Natural killer cell (primary cell): ENCODE data around the gene IKBKE. TPM values are rescaled to one million over a fixed set of nuclear protein-coding genes. Genes with fewer than 3 reads are reported as not detected.

Experiments used
- ATAC-seq, 3 donors: fragments of 150-1000 bp in 2 of 3; fragments of 200-7000 bp in 1 of 3; cut with Tn5 transposase; 1 replicate in 1 of 3; 2 replicates in 2 of 3; pipeline ENCODE4 v1.10.0; 2021; ENCODE audit warnings: mild to moderate bottlenecking in 2 of 3, moderate library complexity in 2 of 3
- DNase-seq, 2 donors: peaks; one replicate each; pipeline versions ENCODE4 v3.0.0 to v3.0.0-alpha.2; 2013 to 2021; ENCODE audit warnings: mixed read lengths in 1 of 2
- H3K27ac ChIP-seq: one replicate; pipeline ENCODE4 v1.5.1; 2013; ENCODE audit warnings: mild to moderate bottlenecking, low read length
- H3K27me3 ChIP-seq: one replicate; pipeline ENCODE4 v1.6.1; 2013; ENCODE audit warnings: low read length; ENCODE audit not compliant: control insufficient read depth, insufficient read depth
- H3K36me3 ChIP-seq: one replicate; pipeline ENCODE4 v1.6.1; 2013; ENCODE audit warnings: low read length; ENCODE audit not compliant: control insufficient read depth, insufficient read depth
- H3K4me1 ChIP-seq: one replicate; pipeline ENCODE4 v1.6.1; 2013; ENCODE audit warnings: low read length; ENCODE audit not compliant: control insufficient read depth, insufficient read depth
- H3K4me3 ChIP-seq: one replicate; pipeline ENCODE4 v1.5.1; 2013; ENCODE audit warnings: low read length
- H3K9me3 ChIP-seq: one replicate; pipeline ENCODE4 v1.6.1; 2013; ENCODE audit warnings: low read length; ENCODE audit not compliant: control insufficient read depth, insufficient read depth
- H3K27ac Mint-ChIP-seq, 2 donors: one replicate each; pipeline ENCODE4 v1.8.0; 2022; ENCODE audit warnings: mild to moderate bottlenecking in 2 of 2, mixed read lengths in 2 of 2, moderate library complexity in 1 of 2
- H3K27me3 Mint-ChIP-seq, 2 donors: one replicate each; pipeline ENCODE4 v1.8.0; 2022; ENCODE audit warnings: low read depth in 2 of 2, mixed read lengths in 2 of 2
- H3K36me3 Mint-ChIP-seq: one replicate; pipeline ENCODE4 v1.8.0; 2022; ENCODE audit warnings: mixed read lengths
- H3K4me1 Mint-ChIP-seq, 2 donors: one replicate each; pipeline ENCODE4 v1.8.0; 2022; ENCODE audit warnings: mixed read lengths in 2 of 2
- H3K4me3 Mint-ChIP-seq: one replicate; pipeline ENCODE4 v1.8.0; 2022; ENCODE audit warnings: mild to moderate bottlenecking, moderate library complexity, mixed read lengths
- H3K9me3 Mint-ChIP-seq, 2 donors: one replicate each; pipeline ENCODE4 v1.8.0; 2022; ENCODE audit warnings: mixed read lengths in 2 of 2
- CTCF ChIP-seq: fragments of 200-600 bp; IDR thresholded peaks from one replicate; pipeline ENCODE4 v1.8.0; 2022; ENCODE audit warnings: antibody characterized with exemption
- WGBS: methylation state at CpG from one replicate; pipeline ENCODE4 v1.1.7; 2013; ENCODE audit warnings: missing lambda C conversion rate; ENCODE audit not compliant: insufficient coverage; 5-methylcytosine and 5-hydroxymethylcytosine counted together
- intact Hi-C: fragments of 100-400 bp; cut with micrococcal nuclease; formaldehyde crosslinking; loops from one replicate; pipeline ENCODE4 v1.14.2; 2022
- total RNA-seq, 4 donors: library from RNA; stranded (reverse); fragments of 120-200 nt in 1 of 4; gene quantifications; one replicate each; pipeline versions ENCODE4 v1.2.3 to v1.2.4, GENCODE V29; 2013 to 2022

Gene IKBKE
- total RNA-seq, 3 donors from 2014 or later (not counting 1 experiment from before 2014, with no cell fraction given): 31.6 to 34.6 (median 32.2) TPM

GRCh38 chr1:206503591-206504362, 33.5 kb downstream of the IKBKE start:
- Histone ChIP-seq H3K27me3 (peaks cover 5% of the 10 kb centered on the region), H3K36me3 (peaks cover 1% of the 10 kb centered on the region), H3K27ac (no peak overlapping the region), H3K9me3 (no peaks in the 10 kb centered on the region), H3K4me3 (no peak overlapping the region), H3K4me1 (peaks cover 43% of the 10 kb centered on the region)
- DNase-seq (peak; percentile 28 to 48), ATAC-seq (peak; percentile 50 to 58 (median 54))
- peaks cover 0 to 2% of the 10 kb centered on the region in 2 donors for H3K27me3 Mint-ChIP-seq
- TF ChIP-seq CTCF: no peak
- H3K27ac Mint-ChIP-seq: peak overlapping the region; percentile 57 to 81
- H3K4me1 Mint-ChIP-seq: peaks cover 33 to 48% of the 10 kb centered on the region in 2 donors
- H3K4me3 Mint-ChIP-seq: peak overlapping the region; percentile 51
- H3K9me3 Mint-ChIP-seq: no peaks in the 10 kb centered on the region
- H3K36me3 Mint-ChIP-seq: no peaks in the 10 kb centered on the region
- intact Hi-C loops: loop anchor here (2.0 kb wide), 1 partner anchor 77 kb away; no protein-coding TSS in a partner anchor
- 33% methylated on average over 7 of the region's 8 CpGs for WGBS

- H3K36me3 Mint-ChIP-seq: no peaks in the 10 kb centered on the region
- H3K4me3 Mint-ChIP-seq: peak overlapping the region; percentile 51
- peaks cover 9% of the 10 kb centered on the region for H3K27me3 ChIP-seq
- no peak for DNase-seq
- peaks cover 43% of the 10 kb centered on the region for H3K4me1 ChIP-seq
- no peak for ATAC-seq
- H3K9me3 ChIP-seq: no peaks in the 10 kb centered on the region
- H3K27ac ChIP-seq: no peak overlapping the region
- H3K36me3 ChIP-seq: no peaks in the 10 kb centered on the region
- H3K27ac Mint-ChIP-seq: peak overlapping the region; percentile 57 to 81
- H3K4me1 Mint-ChIP-seq: peaks cover 38 to 52% of the 10 kb centered on the region in 2 donors
- TF ChIP-seq CTCF: no peak
- peaks cover 0 to 6% of the 10 kb centered on the region in 2 donors for H3K27me3 Mint-ChIP-seq
- H3K9me3 Mint-ChIP-seq: no peaks in the 10 kb centered on the region
- H3K4me3 ChIP-seq: no peak overlapping the region
- WGBS: 71% methylated on average over 3 of the region's 3 CpGs
- intact Hi-C loops: loop anchor here (2.0 kb wide), 1 partner anchor 76 kb away; no protein-coding TSS in a partner anchor
These were observed 34.1 kb downstream of the IKBKE start for GRCh38 chr1:206504363-206504713.

- H3K4me1 Mint-ChIP-seq: peaks cover 38 to 52% of the 10 kb centered on the region in 2 donors
- Histone ChIP-seq H3K9me3 (no peaks in the 10 kb centered on the region), H3K27me3 (peaks cover 10% of the 10 kb centered on the region), H3K36me3 (no peaks in the 10 kb centered on the region), H3K4me3 (no peak overlapping the region), H3K27ac (no peak overlapping the region), H3K4me1 (peaks cover 43% of the 10 kb centered on the region)
- H3K9me3 Mint-ChIP-seq: no peaks in the 10 kb centered on the region
- TF ChIP-seq CTCF: no peak
- WGBS: 61% methylated on average over 10 of the region's 10 CpGs
- DNase-seq (no peak), ATAC-seq (no peak)
- peaks cover 0 to 6% of the 10 kb centered on the region in 2 donors for H3K27me3 Mint-ChIP-seq
- peak overlapping the region; percentile 82 for H3K4me3 Mint-ChIP-seq
- peak overlapping the region; percentile 50 to 81 for H3K27ac Mint-ChIP-seq
- no peaks in the 10 kb centered on the region for H3K36me3 Mint-ChIP-seq
- intact Hi-C loops: loop anchor here (2.0 to 5.0 kb wide), 2 partner anchors 46 to 75 kb away; no protein-coding TSS in a partner anchor
These were observed 35.6 kb downstream of the IKBKE start for GRCh38 chr1:206505702-206506355.
